MCF 10A (cell line): ENCODE results near the gene DDC. TPM values are rescaled to one million over a fixed set of nuclear protein-coding genes. Genes with fewer than 3 reads are reported as not detected.

Experiments
- BruUV-seq: library from RNA; stranded (reverse); fragments of 400-500 nt; replicated peaks from 2 replicates; lab custom pipeline; 2021; lab: Mats Ljungman, UMichigan
- CTCF ChIA-PET: fragments of 300-600 bp; sonication (Branson Sonifier 250); formaldehyde crosslinking; extraction: SDS; loops from one replicate; lab custom pipeline; 2021; ENCODE audit warnings: antibody characterized with exemption, inconsistent platforms; lab: Yijun Ruan, JAX
- POLR2A ChIA-PET: fragments of 300-600, 350-650 bp; sonication (Branson Sonifier 250); formaldehyde crosslinking; extraction: SDS; loops from one replicate; lab custom pipeline; 2020; ENCODE audit warnings: antibody characterized with exemption, inconsistent platforms; lab: Yijun Ruan, JAX
- DNase-seq: peaks from one replicate; pipeline ENCODE4 v3.0.0-alpha.2; 2018; ENCODE audit not compliant: unreplicated experiment
- H3K27ac Mint-ChIP-seq: one replicate; pipeline ENCODE4 v1.8.0; 2022; ENCODE audit warnings: mild to moderate bottlenecking, low read depth, mixed read lengths; ENCODE audit not compliant: unreplicated experiment
- H3K27me3 Mint-ChIP-seq: one replicate; pipeline ENCODE4 v1.8.0; 2022; ENCODE audit warnings: mixed read lengths; ENCODE audit not compliant: insufficient read depth, unreplicated experiment
- H3K36me3 Mint-ChIP-seq: one replicate; pipeline ENCODE4 v1.8.0; 2022; ENCODE audit warnings: mild to moderate bottlenecking, moderate library complexity, mixed read lengths; ENCODE audit not compliant: insufficient read depth, unreplicated experiment
- H3K4me1 Mint-ChIP-seq: one replicate; pipeline ENCODE4 v1.8.0; 2022; ENCODE audit warnings: mixed read lengths; ENCODE audit not compliant: insufficient read depth, unreplicated experiment
- H3K4me3 Mint-ChIP-seq: one replicate; pipeline ENCODE4 v1.8.0; 2022; ENCODE audit warnings: mild to moderate bottlenecking, moderate library complexity, mixed read lengths; ENCODE audit not compliant: unreplicated experiment
- H3K9me3 Mint-ChIP-seq: one replicate; pipeline ENCODE4 v1.8.0; 2022; ENCODE audit warnings: mixed read lengths; ENCODE audit not compliant: unreplicated experiment
- CTCF ChIP-seq: fragments of 200-600 bp; IDR thresholded peaks from one replicate; pipeline ENCODE4 v1.8.0; 2022; ENCODE audit warnings: antibody characterized with exemption, mild to moderate bottlenecking; ENCODE audit not compliant: unreplicated experiment
- intact Hi-C: fragments of 100-400 bp; cut with micrococcal nuclease; formaldehyde crosslinking; loops from 2 replicates; pipeline ENCODE4 v1.14.1; 2022
- total RNA-seq: library from RNA; stranded (reverse); gene quantifications from 2 replicates; pipeline ENCODE4 v1.2.3, GENCODE V29; 2022

Gene DDC
- total RNA-seq, 1 experiment from 2014 or later, result 0.79 TPM

- POLR2A ChIA-PET, result no interaction called here
- no peak for TF ChIP-seq CTCF
Observed at GRCh38 chr7:50421043-50421442, 144.2 kb downstream of the DDC start.

GRCh38 chr7:50418526-50419290, 146.5 kb downstream of the DDC start:
- no peak overlapping the region for H3K27ac Mint-ChIP-seq
- intact Hi-C loops, result loop anchor here (1.0 to 5.0 kb wide), 4 partner anchors 213 to 724 kb away; no protein-coding TSS in a partner anchor
- no peaks in the 10 kb centered on the region for H3K4me1 Mint-ChIP-seq
- no peak for DNase-seq
- POLR2A ChIA-PET, result interaction anchor here (0.8 kb wide), 1 partner anchor 275 kb away, joined by 3 read pairs; no protein-coding TSS in a partner anchor
- H3K4me3 Mint-ChIP-seq, result no peak overlapping the region
- no peaks in the 10 kb centered on the region for H3K9me3 Mint-ChIP-seq
- no peaks in the 10 kb centered on the region for H3K36me3 Mint-ChIP-seq
- CTCF ChIA-PET, result interaction anchor here (0.5 to 10.1 kb wide), 64 partner anchors 10 to 948 kb away, joined by 3 to 214 read pairs (median 4); no protein-coding TSS in a partner anchor
- TF ChIP-seq CTCF, result no peak
- BruUV-seq, result no TSS peak
- no peaks in the 10 kb centered on the region for H3K27me3 Mint-ChIP-seq

More at GRCh38 chr7:50421043-50421442, 144.2 kb downstream of the DDC start:
- H3K9me3 Mint-ChIP-seq, result no peaks in the 10 kb centered on the region
- H3K27ac Mint-ChIP-seq, result no peak overlapping the region
- intact Hi-C loops, result no loop called here
- BruUV-seq, result no TSS peak
- H3K4me1 Mint-ChIP-seq, result no peaks in the 10 kb centered on the region
- CTCF ChIA-PET, result interaction anchor here (0.6 to 10.1 kb wide), 7 partner anchors 216 to 328 kb away, joined by 3 to 214 read pairs (median 3); no protein-coding TSS in a partner anchor
- no peak for DNase-seq
- no peaks in the 10 kb centered on the region for H3K36me3 Mint-ChIP-seq
- no peak overlapping the region for H3K4me3 Mint-ChIP-seq
- H3K27me3 Mint-ChIP-seq, result no peaks in the 10 kb centered on the region

- peak; percentile 75 for TF ChIP-seq CTCF
- Mint-ChIP-seq H3K4me1 (no peaks in the 10 kb centered on the region), H3K4me3 (no peak overlapping the region), H3K9me3 (no peaks in the 10 kb centered on the region), H3K27ac (no peak overlapping the region), H3K27me3 (no peaks in the 10 kb centered on the region), H3K36me3 (no peaks in the 10 kb centered on the region)
- intact Hi-C loops, result loop anchor here (1.0 to 5.0 kb wide), 4 partner anchors 213 to 724 kb away; no protein-coding TSS in a partner anchor
- POLR2A ChIA-PET, result interaction anchor here (0.8 kb wide), 1 partner anchor 274 kb away, joined by 3 read pairs; no protein-coding TSS in a partner anchor
- BruUV-seq, result no TSS peak
- DNase-seq, result peak; percentile 88
- CTCF ChIA-PET, result interaction anchor here (0.5 to 10.1 kb wide), 79 partner anchors 11 to 1615 kb away, joined by 3 to 214 read pairs (median 4); no protein-coding TSS in a partner anchor
Observed at GRCh38 chr7:50418086-50418515, 147.1 kb downstream of the DDC start.
